Measurements from ENCODE around the gene ADH1A. TPM values are rescaled to one million over a fixed set of nuclear protein-coding genes. Genes with fewer than 3 reads are reported as not detected.

The ADH1A gene
- total RNA-seq, 1 donor from 2014 or later, result not detected

GRCh38 chr4:99317354-99317753 is 26.6 kb upstream of the ADH1A start:
- H3K36me3 Mint-ChIP-seq (ENCODE audit: low read depth, unreplicated experiment), result no peaks in the 10 kb centered on the region
- no peak for TF ChIP-seq CTCF (IDR thresholded peaks at IDR 0.05; ENCODE audit: unreplicated experiment)
- no peak overlapping the region for H3K4me3 Mint-ChIP-seq (ENCODE audit: unreplicated experiment)
- H3K9me3 Mint-ChIP-seq (ENCODE audit: unreplicated experiment), result no peaks in the 10 kb centered on the region
- DNase-seq (ENCODE audit: low spot score), result no peak
- H3K4me1 Mint-ChIP-seq (ENCODE audit: unreplicated experiment), result peaks cover 13% of the 10 kb centered on the region
- no peak overlapping the region for H3K27ac Mint-ChIP-seq (ENCODE audit: unreplicated experiment)
- H3K27me3 Mint-ChIP-seq (ENCODE audit: unreplicated experiment), result no peaks in the 10 kb centered on the region

GRCh38 chr4:99315839-99316238 is 25.1 kb upstream of the ADH1A start:
- Mint-ChIP-seq H3K4me1 (ENCODE audit: unreplicated experiment) (peaks cover 3% of the 10 kb centered on the region), H3K4me3 (ENCODE audit: unreplicated experiment) (no peak overlapping the region), H3K9me3 (ENCODE audit: unreplicated experiment) (no peaks in the 10 kb centered on the region), H3K36me3 (ENCODE audit: low read depth, unreplicated experiment) (no peaks in the 10 kb centered on the region), H3K27ac (ENCODE audit: unreplicated experiment) (no peak overlapping the region), H3K27me3 (ENCODE audit: unreplicated experiment) (no peaks in the 10 kb centered on the region)
- DNase-seq (ENCODE audit: low spot score), result no peak
- no peak for TF ChIP-seq CTCF (IDR thresholded peaks at IDR 0.05; ENCODE audit: unreplicated experiment)

- Mint-ChIP-seq H3K27me3 (ENCODE audit: unreplicated experiment) (no peaks in the 10 kb centered on the region), H3K27ac (ENCODE audit: unreplicated experiment) (no peak overlapping the region), H3K4me1 (ENCODE audit: unreplicated experiment) (peaks cover 3% of the 10 kb centered on the region), H3K9me3 (ENCODE audit: unreplicated experiment) (no peaks in the 10 kb centered on the region), H3K36me3 (ENCODE audit: low read depth, unreplicated experiment) (no peaks in the 10 kb centered on the region), H3K4me3 (ENCODE audit: unreplicated experiment) (no peak overlapping the region)
- no peak for DNase-seq (ENCODE audit: low spot score)
- no peak for TF ChIP-seq CTCF (IDR thresholded peaks at IDR 0.05; ENCODE audit: unreplicated experiment)
Measured at GRCh38 chr4:99314211-99314610, 23.4 kb upstream of the ADH1A start.

GRCh38 chr4:99310389-99310788 is 19.6 kb upstream of the ADH1A start:
- no peak for TF ChIP-seq CTCF (IDR thresholded peaks at IDR 0.05; ENCODE audit: unreplicated experiment)
- Mint-ChIP-seq H3K27me3 (ENCODE audit: unreplicated experiment) (peaks cover 2% of the 10 kb centered on the region), H3K27ac (ENCODE audit: unreplicated experiment) (no peak overlapping the region), H3K9me3 (ENCODE audit: unreplicated experiment) (no peaks in the 10 kb centered on the region), H3K36me3 (ENCODE audit: low read depth, unreplicated experiment) (no peaks in the 10 kb centered on the region), H3K4me3 (ENCODE audit: unreplicated experiment) (no peak overlapping the region), H3K4me1 (ENCODE audit: unreplicated experiment) (no peaks in the 10 kb centered on the region)
- no peak for DNase-seq (ENCODE audit: low spot score)

- no peak overlapping the region for H3K27ac Mint-ChIP-seq (ENCODE audit: unreplicated experiment)
- H3K36me3 Mint-ChIP-seq (ENCODE audit: low read depth, unreplicated experiment), result no peaks in the 10 kb centered on the region
Measured at GRCh38 chr4:99305638-99306400, 15.0 kb upstream of the ADH1A start.

More at GRCh38 chr4:99305638-99306400, 15.0 kb upstream of the ADH1A start:
- TF ChIP-seq CTCF (IDR thresholded peaks at IDR 0.05; ENCODE audit: unreplicated experiment), result no peak
- Mint-ChIP-seq H3K27me3 (ENCODE audit: unreplicated experiment) (peaks cover 2% of the 10 kb centered on the region), H3K4me3 (ENCODE audit: unreplicated experiment) (no peak overlapping the region), H3K9me3 (ENCODE audit: unreplicated experiment) (no peaks in the 10 kb centered on the region), H3K4me1 (ENCODE audit: unreplicated experiment) (no peaks in the 10 kb centered on the region)
- no peak for DNase-seq (ENCODE audit: low spot score)

Data from endothelial cell (in vitro differentiated cells).